Measurements from ENCODE around the gene DCXR.

GRCh38 chr17:82007228-82007494 lies 30.3 kb downstream of the DCXR start:
- TF ChIP-seq CTCF (IDR thresholded peaks at IDR 0.05; ENCODE audit: borderline replicate concordance, extremely low read depth, low read length, poor library complexity, severe bottlenecking): no peak
- TF ChIP-seq EZH2 (IDR thresholded peaks at IDR 0.05; ENCODE audit: borderline replicate concordance, low read depth, low read length, severe bottlenecking): no peak
